K562 (cell line): Measurements from ENCODE around the gene WDR31. TPM values are rescaled to one million over a fixed set of nuclear protein-coding genes. Genes with fewer than 3 reads are reported as not detected.

Experiments used
- ATAC-seq: fragments of 200-7000 bp; cut with Tn5 transposase; 3 replicates; pipeline ENCODE4 v1.9.1; 2020; ENCODE audit warnings: moderate library complexity
- BruUV-seq: library from RNA; stranded (reverse); fragments of 400-500 nt; replicated peaks from 2 replicates; lab custom pipeline; 2021; lab: Mats Ljungman, UMichigan
- CTCF ChIA-PET: fragments of 300-600 bp; formaldehyde crosslinking; extraction: SDS; loops from one replicate; lab custom pipeline; 2021; ENCODE audit warnings: low intra/inter-chr PET ratio; lab: Yijun Ruan, JAX
- POLR2A ChIA-PET: fragments of 300-600, 350-650 bp; sonication (Branson Sonifier 250); formaldehyde crosslinking; extraction: SDS; loops from one replicate; lab custom pipeline; 2021; ENCODE audit warnings: antibody characterized with exemption, inconsistent platforms; lab: Yijun Ruan, JAX
- DNase-seq, 4 experiments: peaks; one replicate each; pipeline versions ENCODE4 v3.0.0 to v3.0.0-alpha.2; 2011 to 2018; ENCODE audit warnings: low spot score in 3 of 4, mixed read lengths in 3 of 4; ENCODE audit errors: extremely low read depth in 1 of 4
- FAIRE-seq: peaks from 2 replicates; lab custom pipeline; 2011; peaks lifted over from hg19 to GRCh38; lab: Jason Lieb, UNC
- H2AFZ ChIP-seq: 2 replicates; pipeline ENCODE4 v1.6.0; 2011; ENCODE audit warnings: low read depth, low read length, control low read depth, inconsistent platforms
- H3K27ac ChIP-seq: fragments of 200-600 bp; 3 replicates; pipeline ENCODE4 v1.8.0; 2011; ENCODE audit warnings: low read depth, mild to moderate bottlenecking, control low read depth, inconsistent platforms, low read length, moderate library complexity, mixed read lengths; ENCODE audit errors: extremely low read depth
- H3K27me3 ChIP-seq, 2 experiments: fragments of 300-600 bp in 1 of 2; 2 replicates in 1 of 2; 3 replicates in 1 of 2; pipeline versions ENCODE4 v1.6.0 to v1.8.0; 2011; ENCODE audit warnings: inconsistent platforms in 2 of 2, low read length in 2 of 2, mild to moderate bottlenecking in 1 of 2, mixed read lengths in 1 of 2, moderate library complexity in 1 of 2; ENCODE audit not compliant: control insufficient read depth in 2 of 2, insufficient read depth in 2 of 2
- H3K36me3 ChIP-seq: fragments of 300-600 bp; 3 replicates; pipeline ENCODE4 v1.8.0; 2011; ENCODE audit warnings: mild to moderate bottlenecking, low read length, inconsistent platforms; ENCODE audit not compliant: control insufficient read depth, insufficient read depth
- H3K4me1 ChIP-seq, 2 experiments: fragments of 200-600 bp in 1 of 2; replicated peaks in 1 of 2; 2 replicates in 1 of 2; 3 replicates in 1 of 2; pipeline versions ENCODE4 v1.5.1 to v1.8.0; 2011; ENCODE audit warnings: inconsistent platforms in 2 of 2, low read length in 2 of 2, mild to moderate bottlenecking in 1 of 2, mixed read lengths in 1 of 2, moderate library complexity in 1 of 2; ENCODE audit not compliant: control insufficient read depth in 2 of 2, insufficient read depth in 2 of 2
- H3K4me2 ChIP-seq: 2 replicates; pipeline ENCODE4 v1.6.1; 2011; ENCODE audit warnings: low read length, control low read depth, inconsistent platforms, mixed read lengths; ENCODE audit not compliant: insufficient read depth
- H3K4me3 ChIP-seq: fragments of 200-600 bp; sonication (generic), shearing (Covaris generic); 2 replicates; pipeline ENCODE4 v1.5.1; 2016; ENCODE audit warnings: control low read depth, inconsistent platforms
- H3K79me2 ChIP-seq: fragments of 200-600 bp; 3 replicates; pipeline ENCODE4 v1.8.0; 2011; ENCODE audit warnings: low read length, inconsistent platforms; ENCODE audit not compliant: control insufficient read depth, insufficient read depth
- H3K9ac ChIP-seq, 2 experiments: 2 replicates each; pipeline versions ENCODE4 v1.6.0 to v1.6.1; 2011; ENCODE audit warnings: low read depth in 2 of 2, low read length in 2 of 2, control low read depth in 1 of 2, inconsistent platforms in 1 of 2, mild to moderate bottlenecking in 1 of 2, mixed read lengths in 1 of 2; ENCODE audit not compliant: insufficient read depth in 1 of 2
- H3K9me1 ChIP-seq: one replicate; pipeline ENCODE4 v1.6.0; 2011; ENCODE audit warnings: inconsistent platforms, mild to moderate bottlenecking, low read length, moderate library complexity; ENCODE audit not compliant: control insufficient read depth, insufficient read depth
- H3K9me3 ChIP-seq: replicated peaks from 2 replicates; pipeline ENCODE4 v1.5.1; 2011; ENCODE audit warnings: low read depth, low read length, inconsistent platforms; ENCODE audit not compliant: control insufficient read depth, insufficient read depth
- H4K20me1 ChIP-seq: replicated peaks from 2 replicates; pipeline ENCODE4 v1.6.1; 2011; ENCODE audit warnings: low read length, inconsistent platforms, mixed read lengths; ENCODE audit not compliant: control insufficient read depth, insufficient read depth
- E2F5 ChIP-seq: sonication (generic); formaldehyde crosslinking; IDR thresholded peaks from 2 replicates; pipeline ENCODE4 v1.8.0; 2022; ENCODE audit warnings: mild to moderate bottlenecking, missing genetic modification reagents
- NFIC ChIP-seq: fragments of 450-650 bp; IDR thresholded peaks from 2 replicates; pipeline ENCODE4 v1.6.1; 2017; ENCODE audit warnings: mild to moderate bottlenecking, inconsistent platforms
- PTRF ChIP-seq: fragments of 450-650 bp; IDR thresholded peaks from 2 replicates; pipeline ENCODE4 v1.6.1; 2016; ENCODE audit warnings: mild to moderate bottlenecking, missing genetic modification characterization, missing compliant biosample characterization
- U2AF1 ChIP-seq: fragments of 200-400 bp; formaldehyde crosslinking; optimal IDR thresholded peaks from 2 replicates; pipeline ENCODE3; 2017; ENCODE audit warnings: mild to moderate bottlenecking, low read depth, low read length, moderate library complexity
- YBX1 ChIP-seq: fragments of 450-650 bp; IDR thresholded peaks from 2 replicates; pipeline ENCODE4 v1.7.1; 2016; ENCODE audit warnings: mild to moderate bottlenecking
- ZNF24 ChIP-seq: fragments of 450-650 bp; IDR thresholded peaks from 2 replicates; pipeline ENCODE4 v1.6.1; 2016
- ZNF318 ChIP-seq, 2 experiments: fragments of 450-650 bp; IDR thresholded peaks; 2 replicates each; pipeline ENCODE4 v1.6.1; 2016; ENCODE audit warnings: mild to moderate bottlenecking in 2 of 2, borderline replicate concordance in 1 of 2, low read depth in 1 of 2, moderate library complexity in 1 of 2
- WGBS: fragments of 100-300 bp; shearing (Covaris generic); methylation state at CpG from one replicate; pipeline ENCODE4 v1.1.6; 2016; ENCODE audit warnings: low coverage, mixed read lengths; ENCODE audit not compliant: insufficient coverage; ENCODE audit errors: missing lambda C conversion rate; 5-methylcytosine and 5-hydroxymethylcytosine counted together
- in situ Hi-C: fragments of 300-500 bp; cut with MboI; formaldehyde crosslinking; loops from 4 replicates; pipeline ENCODE4 v1.15.0; 2018; ENCODE audit warnings: inconsistent platforms, mixed read lengths
- intact Hi-C: fragments of 100-400 bp; cut with micrococcal nuclease; formaldehyde crosslinking; loops from 2 replicates; pipeline ENCODE4 v1.14.2; 2022
- polyA plus RNA-seq, 8 experiments: library from polyadenylated mRNA; depleted of rRNA in 4 of 8; stranded (reverse) in 5 of 8; unstranded in 3 of 8; fragments of >200 nt; fragmentation: Nextera tagmentation in 2 of 8; fragmentation: Illumina TruSeq in 1 of 8; extraction: Ambion mirVana in 2 of 8; extraction: Trizol in 1 of 8; gene quantifications; 2 replicates each; pipeline versions ENCODE4 v1.2.1 to v1.2.3, GENCODE V29; 2011 to 2014; ENCODE audit warnings: inconsistent platforms in 1 of 8, missing spikeins in 1 of 8
- total RNA-seq, 7 experiments: library from RNA; depleted of rRNA in 6 of 7; stranded (reverse); fragments of >200 nt in 6 of 7; fragmentation: Illumina TruSeq in 2 of 7; extraction: Trizol in 2 of 7; gene quantifications; 2 replicates each; pipeline versions ENCODE4 v1.2.1 to v1.2.3, GENCODE V29; 2011 to 2021; ENCODE audit warnings: low replicate concordance in 1 of 7

WDR31 gene
- total and polyA plus RNA-seq, 9 of the 15 experiments (the other 6 are each of a cell fraction or from before 2014, with no cell fraction given) = 0.35 to 1.8 (median 0.95) TPM

- Histone ChIP-seq H3K9me3 (no peaks in the 10 kb centered on the region), H3K9me1 (no peaks in the 10 kb centered on the region), H3K27ac (no peak overlapping the region), H3K4me1 (peaks cover 23 to 25% of the 10 kb centered on the region in 2 experiments), H3K79me2 (peaks cover 6% of the 10 kb centered on the region; the same call in 1 of the 3 replicates), H4K20me1 (peaks cover 12% of the 10 kb centered on the region), H3K9ac (no peak overlapping the region), H3K4me3 (no peak overlapping the region), H3K27me3 (no peaks in the 10 kb centered on the region), H3K4me2 (no peak overlapping the region), H2AFZ (no peak overlapping the region), H3K36me3 (peaks cover 28% of the 10 kb centered on the region)
- WGBS = 42% methylated on average over 8 of the region's 8 CpGs
- TF ChIP-seq ZNF24 (no peak), NFIC (0 out of 2 replicates have a peak, but pooled peaks have one; percentile 21)
- ATAC-seq (no peak), DNase-seq (no peak), FAIRE-seq (no peak)
- intact Hi-C loops (no loop called here), in situ Hi-C loops (no loop called here)
- POLR2A ChIA-PET = interaction anchor here (0.9 to 1.6 kb wide), 2 partner anchors 14 to 31 kb away, joined by 3 read pairs; partner anchors contain the start of gene WDR31
- CTCF ChIA-PET = no interaction called here
- BruUV-seq = no TSS peak
Measured at GRCh38 chr9:113370806-113371325, 30.8 kb upstream of the WDR31 start.

GRCh38 chr9:113369855-113370140 lies 29.7 kb upstream of the WDR31 start:
- H3K27ac ChIP-seq = no peak overlapping the region
- no peaks in the 10 kb centered on the region for H3K79me2 ChIP-seq
- no peaks in the 10 kb centered on the region for H3K27me3 ChIP-seq
- H3K9ac ChIP-seq = peak overlapping the region in 1 of 2 experiments; percentile 1; a peak in 1 of 4 replicates
- ATAC-seq (no peak), FAIRE-seq (no peak), DNase-seq (no peak)
- no peak overlapping the region for H3K4me2 ChIP-seq
- ChIA-PET CTCF (no interaction called here), POLR2A (no interaction called here)
- intact Hi-C loops (no loop called here), in situ Hi-C loops (no loop called here)
- 49% methylated on average over 11 of the region's 11 CpGs for WGBS
- H2AFZ ChIP-seq = no peak overlapping the region
- H3K36me3 ChIP-seq = peaks cover 21% of the 10 kb centered on the region
- no TSS peak for BruUV-seq
- H3K4me3 ChIP-seq = no peak overlapping the region
- H3K4me1 ChIP-seq = peaks cover 22 to 23% of the 10 kb centered on the region in 2 experiments
- no peaks in the 10 kb centered on the region for H3K9me1 ChIP-seq
- H3K9me3 ChIP-seq = no peaks in the 10 kb centered on the region
- peaks cover 12% of the 10 kb centered on the region; the same call in 1 of the 2 replicates for H4K20me1 ChIP-seq
- TF ChIP-seq ZNF318 (IDR thresholded peaks at IDR 0.05; ENCODE audit: borderline replicate concordance in 1 of 2, low read depth in 1 of 2) = no peak
- no peak for TF ChIP-seq E2F5 (CRISPR knock-in tag)
- no peak for TF ChIP-seq PTRF (tag)
- no peak for TF ChIP-seq YBX1
- TF ChIP-seq U2AF1 = no peak
